Glutamatergic neuron (in vitro differentiated cells): ENCODE data around the gene FMN1. TPM values are rescaled to one million over a fixed set of nuclear protein-coding genes. Genes with fewer than 3 reads are reported as not detected.

ENCODE experiments used
- DNase-seq: peaks from one replicate; pipeline ENCODE4 v3.0.0; 2022
- H3K27ac Mint-ChIP-seq: one replicate; pipeline ENCODE4 v1.8.0; 2020; ENCODE audit warnings: mild to moderate bottlenecking, mixed read lengths, inconsistent platforms; ENCODE audit not compliant: unreplicated experiment
- H3K27me3 Mint-ChIP-seq: one replicate; pipeline ENCODE4 v1.8.0; 2020; ENCODE audit warnings: mild to moderate bottlenecking, moderate library complexity, mixed read lengths, inconsistent platforms; ENCODE audit not compliant: unreplicated experiment
- H3K36me3 Mint-ChIP-seq: one replicate; pipeline ENCODE4 v1.8.0; 2020; ENCODE audit warnings: mild to moderate bottlenecking, mixed read lengths, inconsistent platforms; ENCODE audit not compliant: unreplicated experiment
- H3K4me1 Mint-ChIP-seq: one replicate; pipeline ENCODE4 v1.8.0; 2020; ENCODE audit warnings: mild to moderate bottlenecking, low read depth, mixed read lengths, inconsistent platforms; ENCODE audit not compliant: unreplicated experiment
- H3K4me3 Mint-ChIP-seq: one replicate; pipeline ENCODE4 v1.8.0; 2020; ENCODE audit warnings: mild to moderate bottlenecking, mixed read lengths, inconsistent platforms; ENCODE audit not compliant: unreplicated experiment
- H3K9me3 Mint-ChIP-seq: one replicate; pipeline ENCODE4 v1.8.0; 2020; ENCODE audit warnings: mild to moderate bottlenecking, moderate library complexity, mixed read lengths, inconsistent platforms; ENCODE audit not compliant: unreplicated experiment
- total RNA-seq: library from RNA; stranded (reverse); fragmentation: NEBNext Ultra II Directional; extraction: Animal tissue kit (Norgen Biotek cat#: 25700); gene quantifications from one replicate; pipeline ENCODE4 v1.2.1, GENCODE V29; 2021; ENCODE audit not compliant: unreplicated experiment
- TF ChIP-seq, protein P1 (sequence below): fragments of 200-600 bp; sonication (generic); IDR thresholded peaks from one replicate; pipeline ENCODE4 v1.5.0; 2021; ENCODE audit not compliant: partially characterized antibody, unreplicated experiment

FMN1 gene
- total RNA-seq, 1 donor from 2014 or later = 1.1 TPM

GRCh38 chr15:32716216-32716914, 478.1 kb downstream of the FMN1 start:
- Mint-ChIP-seq H3K4me1 (peaks cover 3% of the 10 kb centered on the region), H3K9me3 (peaks cover 4% of the 10 kb centered on the region), H3K36me3 (no peaks in the 10 kb centered on the region), H3K4me3 (no peak overlapping the region), H3K27ac (no peak overlapping the region), H3K27me3 (peaks cover 23% of the 10 kb centered on the region)
- TF ChIP-seq, protein P1, sequence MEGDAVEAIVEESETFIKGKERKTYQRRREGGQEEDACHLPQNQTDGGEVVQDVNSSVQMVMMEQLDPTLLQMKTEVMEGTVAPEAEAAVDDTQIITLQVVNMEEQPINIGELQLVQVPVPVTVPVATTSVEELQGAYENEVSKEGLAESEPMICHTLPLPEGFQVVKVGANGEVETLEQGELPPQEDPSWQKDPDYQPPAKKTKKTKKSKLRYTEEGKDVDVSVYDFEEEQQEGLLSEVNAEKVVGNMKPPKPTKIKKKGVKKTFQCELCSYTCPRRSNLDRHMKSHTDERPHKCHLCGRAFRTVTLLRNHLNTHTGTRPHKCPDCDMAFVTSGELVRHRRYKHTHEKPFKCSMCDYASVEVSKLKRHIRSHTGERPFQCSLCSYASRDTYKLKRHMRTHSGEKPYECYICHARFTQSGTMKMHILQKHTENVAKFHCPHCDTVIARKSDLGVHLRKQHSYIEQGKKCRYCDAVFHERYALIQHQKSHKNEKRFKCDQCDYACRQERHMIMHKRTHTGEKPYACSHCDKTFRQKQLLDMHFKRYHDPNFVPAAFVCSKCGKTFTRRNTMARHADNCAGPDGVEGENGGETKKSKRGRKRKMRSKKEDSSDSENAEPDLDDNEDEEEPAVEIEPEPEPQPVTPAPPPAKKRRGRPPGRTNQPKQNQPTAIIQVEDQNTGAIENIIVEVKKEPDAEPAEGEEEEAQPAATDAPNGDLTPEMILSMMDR = no peak
- DNase-seq = no peak

Other genes starting within 250 kb of the FMN1 start
- 7.4 TPM for gene RYR3, start 116.3 kb upstream of the FMN1 start, total RNA-seq